ENCODE measurements around the gene CCND2. TPM values are rescaled to one million over a fixed set of nuclear protein-coding genes. Genes with fewer than 3 reads are reported as not detected.

CCND2 gene
- polyA plus RNA-seq, 3 donors: 3.6 to 6.8 (median 3.9) TPM

DNA sequence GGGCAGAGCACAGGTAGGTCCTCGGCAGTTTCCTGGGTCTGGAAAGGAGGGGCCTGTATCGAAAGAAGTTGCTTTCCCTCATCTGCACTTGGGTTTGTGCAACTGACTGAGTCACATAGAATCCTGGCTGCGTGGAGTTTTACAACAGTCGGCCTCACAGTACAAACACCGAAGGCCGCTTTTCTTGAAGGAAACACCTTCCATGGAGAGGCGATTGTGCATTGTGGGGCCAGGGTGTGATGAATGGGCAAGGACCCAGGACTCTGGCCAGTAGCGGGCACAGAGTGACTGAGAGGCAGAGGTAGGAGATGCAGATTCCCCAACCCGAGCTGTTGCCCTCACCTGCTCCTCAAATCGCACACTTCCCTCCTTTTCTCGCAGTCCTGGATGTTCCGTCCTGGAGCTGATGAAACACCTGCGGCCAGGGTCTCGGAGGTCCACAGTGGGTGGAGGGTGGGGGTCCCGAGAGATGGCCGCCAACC is 7.7 kb downstream of the CCND2 start:
- peaks cover 27 to 47% of the 10 kb centered on the region in 2 donors for H3K36me3 ChIP-seq (replicated peaks in 1 of 2; ENCODE audit: control insufficient read depth in 1 of 2, insufficient read depth in 2 of 2, low read length in 2 of 2)
- no peaks in the 10 kb centered on the region for H3K9me3 ChIP-seq (replicated peaks in 1 of 2; ENCODE audit: control insufficient read depth in 1 of 2, insufficient read depth in 1 of 2, low read length in 2 of 2)
- Mint-ChIP-seq H3K4me3 (no peak overlapping the region), H3K4me1 (peaks cover 46% of the 10 kb centered on the region), H3K9me3 (no peaks in the 10 kb centered on the region), H3K27me3 (ENCODE audit: low read depth in 3 of 3) (peaks cover 0 to 2% (median 0%) of the 10 kb centered on the region in 3 donors), H3K36me3 (peaks cover 59 to 72% of the 10 kb centered on the region in 2 donors), H3K27ac (peak overlapping the region in 1 of 7 donors; percentile 32)
- peaks cover 28 to 43% of the 10 kb centered on the region in 2 donors for H3K4me1 ChIP-seq (ENCODE audit: control insufficient read depth in 1 of 2, insufficient read depth in 2 of 2, low read length in 2 of 2)
- H3K27ac ChIP-seq (ENCODE audit: low read depth in 1 of 2, low read length in 2 of 2): no peak overlapping the region
- no peak overlapping the region for H3K4me2 ChIP-seq (replicated peaks; ENCODE audit: extremely low read depth, low read length, poor library complexity, severe bottlenecking)
- H2AFZ ChIP-seq (ENCODE audit: insufficient read depth, low read depth, low read length, poor library complexity, severe bottlenecking): no peak overlapping the region
- H4K20me1 ChIP-seq (ENCODE audit: insufficient read depth, low read length): peaks cover 1% of the 10 kb centered on the region
- no peak overlapping the region for H3K4me3 ChIP-seq (replicated peaks in 1 of 3; ENCODE audit: low read depth in 2 of 3, low read length in 3 of 3)
- H3K9ac ChIP-seq (ENCODE audit: insufficient read depth, low read length, poor library complexity, severe bottlenecking): no peak overlapping the region
- TF ChIP-seq, protein P1, sequence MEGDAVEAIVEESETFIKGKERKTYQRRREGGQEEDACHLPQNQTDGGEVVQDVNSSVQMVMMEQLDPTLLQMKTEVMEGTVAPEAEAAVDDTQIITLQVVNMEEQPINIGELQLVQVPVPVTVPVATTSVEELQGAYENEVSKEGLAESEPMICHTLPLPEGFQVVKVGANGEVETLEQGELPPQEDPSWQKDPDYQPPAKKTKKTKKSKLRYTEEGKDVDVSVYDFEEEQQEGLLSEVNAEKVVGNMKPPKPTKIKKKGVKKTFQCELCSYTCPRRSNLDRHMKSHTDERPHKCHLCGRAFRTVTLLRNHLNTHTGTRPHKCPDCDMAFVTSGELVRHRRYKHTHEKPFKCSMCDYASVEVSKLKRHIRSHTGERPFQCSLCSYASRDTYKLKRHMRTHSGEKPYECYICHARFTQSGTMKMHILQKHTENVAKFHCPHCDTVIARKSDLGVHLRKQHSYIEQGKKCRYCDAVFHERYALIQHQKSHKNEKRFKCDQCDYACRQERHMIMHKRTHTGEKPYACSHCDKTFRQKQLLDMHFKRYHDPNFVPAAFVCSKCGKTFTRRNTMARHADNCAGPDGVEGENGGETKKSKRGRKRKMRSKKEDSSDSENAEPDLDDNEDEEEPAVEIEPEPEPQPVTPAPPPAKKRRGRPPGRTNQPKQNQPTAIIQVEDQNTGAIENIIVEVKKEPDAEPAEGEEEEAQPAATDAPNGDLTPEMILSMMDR (IDR thresholded peaks at IDR 0.05): no peak
- intact Hi-C loops (cut with micrococcal nuclease): no loop called here
- H3K79me2 ChIP-seq (ENCODE audit: insufficient read depth, low read length): peaks cover 6% of the 10 kb centered on the region
- 92% methylated on average over 8 of the region's 16 CpGs for WGBS (ENCODE audit: insufficient coverage)
- H3K27me3 ChIP-seq (ENCODE audit: control insufficient read depth in 2 of 2, insufficient read depth in 2 of 2, low read length in 2 of 2): peaks cover 0 to 1% of the 10 kb centered on the region in 2 donors
- no peak for DNase-seq

DNA sequence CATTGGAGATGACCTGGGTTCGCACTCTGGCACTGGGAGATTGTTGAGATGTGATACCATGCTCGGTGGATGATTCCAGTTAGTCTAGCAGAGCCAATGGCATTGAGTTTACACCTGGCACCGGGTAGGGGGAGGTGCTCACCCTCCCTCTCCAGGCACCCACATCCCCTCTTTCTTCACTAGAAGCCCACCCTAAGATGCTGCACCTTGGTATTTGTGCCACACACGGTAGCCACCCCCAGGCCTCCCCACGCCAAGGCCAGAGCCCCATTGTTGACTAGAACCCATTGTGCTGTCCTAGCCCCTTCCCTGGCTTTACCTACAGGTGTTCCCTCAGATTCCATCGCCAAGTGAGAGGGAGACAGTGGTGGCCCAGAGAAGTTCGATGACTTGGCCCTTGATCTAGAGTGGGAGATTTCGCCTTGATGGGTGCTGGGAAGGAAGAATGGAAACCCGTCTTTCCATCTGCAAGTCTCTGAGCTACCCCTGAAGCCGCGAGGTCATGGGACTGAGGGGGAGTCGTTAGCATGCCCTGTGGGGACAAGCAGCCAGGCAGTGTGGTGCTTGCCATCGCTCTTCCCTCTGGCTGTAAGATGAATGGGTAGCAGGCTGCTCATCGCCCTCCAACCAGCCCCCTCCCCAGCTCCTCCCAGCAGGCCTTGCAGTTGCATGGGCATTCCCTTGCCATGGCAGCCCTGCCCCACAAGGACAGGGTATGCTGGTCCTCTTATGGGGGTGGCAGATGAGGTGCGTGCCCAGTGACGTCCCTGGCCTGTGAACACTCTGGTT is 8.7 kb downstream of the CCND2 start:
- no peaks in the 10 kb centered on the region for H4K20me1 ChIP-seq (ENCODE audit: insufficient read depth, low read length)
- peaks cover 63 to 76% of the 10 kb centered on the region in 2 donors for H3K36me3 Mint-ChIP-seq
- H3K4me1 ChIP-seq (ENCODE audit: control insufficient read depth in 1 of 2, insufficient read depth in 2 of 2, low read length in 2 of 2): peaks cover 38 to 47% of the 10 kb centered on the region in 2 donors
- peaks cover 48% of the 10 kb centered on the region for H3K4me1 Mint-ChIP-seq
- H3K36me3 ChIP-seq (replicated peaks in 1 of 2; ENCODE audit: control insufficient read depth in 1 of 2, insufficient read depth in 2 of 2, low read length in 2 of 2): peaks cover 27 to 47% of the 10 kb centered on the region in 2 donors
- intact Hi-C loops (cut with micrococcal nuclease): no loop called here
- H3K27me3 Mint-ChIP-seq (ENCODE audit: low read depth in 3 of 3): peaks cover 0 to 4% (median 0%) of the 10 kb centered on the region in 3 donors
- no peak overlapping the region for H2AFZ ChIP-seq (ENCODE audit: insufficient read depth, low read depth, low read length, poor library complexity, severe bottlenecking)
- no peak overlapping the region for H3K4me3 Mint-ChIP-seq
- H3K27ac Mint-ChIP-seq: no peak overlapping the region
- no peak overlapping the region for H3K27ac ChIP-seq (ENCODE audit: low read depth in 1 of 2, low read length in 2 of 2)
- TF ChIP-seq, protein P1 (IDR thresholded peaks at IDR 0.05): no peak
- H3K4me3 ChIP-seq (replicated peaks in 1 of 3; ENCODE audit: low read depth in 2 of 3, low read length in 3 of 3): no peak overlapping the region
- H3K79me2 ChIP-seq (ENCODE audit: insufficient read depth, low read length): peaks cover 10% of the 10 kb centered on the region
- no peak for DNase-seq
- H3K4me2 ChIP-seq (replicated peaks; ENCODE audit: extremely low read depth, low read length, poor library complexity, severe bottlenecking): no peak overlapping the region
- no peak overlapping the region for H3K9ac ChIP-seq (ENCODE audit: insufficient read depth, low read length, poor library complexity, severe bottlenecking)
- WGBS (ENCODE audit: insufficient coverage): 99% methylated on average over 8 of the region's 16 CpGs
- no peaks in the 10 kb centered on the region for H3K9me3 ChIP-seq (replicated peaks in 1 of 2; ENCODE audit: control insufficient read depth in 1 of 2, insufficient read depth in 1 of 2, low read length in 2 of 2)
- no peaks in the 10 kb centered on the region for H3K9me3 Mint-ChIP-seq
- H3K27me3 ChIP-seq (ENCODE audit: control insufficient read depth in 2 of 2, insufficient read depth in 2 of 2, low read length in 2 of 2): no peaks in the 10 kb centered on the region
